HG03066 (cell line): ENCODE results near the gene MLLT11.

ENCODE experiments used
- ATAC-seq: cut with Tn5 transposase; IDR thresholded peaks from one replicate; pipeline ENCODE4 v1.9.1; 2021; ENCODE audit warnings: low read depth; ENCODE audit not compliant: unreplicated experiment

The MLLT11 gene, protein sequence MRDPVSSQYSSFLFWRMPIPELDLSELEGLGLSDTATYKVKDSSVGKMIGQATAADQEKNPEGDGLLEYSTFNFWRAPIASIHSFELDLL

DNA sequence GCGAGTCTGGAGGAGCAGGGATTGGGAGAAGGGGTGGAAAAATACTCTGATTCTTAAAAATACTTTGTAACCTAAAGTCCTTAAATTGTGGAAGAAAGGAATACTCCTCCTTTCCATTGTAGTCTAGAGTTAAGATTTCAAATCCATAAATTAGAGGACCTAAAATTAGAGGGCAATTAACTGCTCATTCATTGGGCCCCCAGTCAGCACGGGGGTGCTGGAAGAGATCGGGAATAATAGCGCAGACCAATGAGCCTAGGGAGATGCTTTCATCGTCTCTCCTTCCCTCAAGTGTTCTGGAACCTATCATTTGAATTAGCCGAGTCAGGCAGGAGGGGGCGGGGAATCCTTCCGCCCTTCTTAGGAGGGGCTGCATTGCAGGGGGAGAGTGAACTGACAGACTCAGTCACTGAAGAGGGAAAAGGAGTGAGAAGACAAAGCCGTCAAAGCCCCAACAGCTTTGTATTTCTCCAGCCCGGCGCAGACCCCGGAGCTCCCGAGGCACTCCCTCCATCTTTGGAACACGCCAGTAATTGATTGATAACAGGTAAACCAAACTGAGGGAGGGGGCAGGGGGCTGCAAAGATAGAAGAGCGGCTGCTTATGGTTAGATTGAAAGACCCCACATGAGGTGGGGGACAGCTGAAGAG, at the start of gene MLLT11:
Gene MLLT11, plus strand, starts transcription at position 391 of the 650 bp plus-strand sequence. CDS start 6,828 bp downstream, outside the sequence.
- no peak for ATAC-seq

- no peak for ATAC-seq
Measured at GRCh38 chr1:151011154-151011850, 48.9 kb upstream of the MLLT11 start.

GRCh38 chr1:151012684-151013471, 47.3 kb upstream of the MLLT11 start:
- no peak for ATAC-seq

- no peak for ATAC-seq
Measured at GRCh38 chr1:151013518-151013917, 46.7 kb upstream of the MLLT11 start.

GRCh38 chr1:151024540-151025146, 35.6 kb upstream of the MLLT11 start:
- no peak for ATAC-seq

- ATAC-seq, result no peak
Measured at GRCh38 chr1:151026460-151026859, 33.7 kb upstream of the MLLT11 start.

DNA sequence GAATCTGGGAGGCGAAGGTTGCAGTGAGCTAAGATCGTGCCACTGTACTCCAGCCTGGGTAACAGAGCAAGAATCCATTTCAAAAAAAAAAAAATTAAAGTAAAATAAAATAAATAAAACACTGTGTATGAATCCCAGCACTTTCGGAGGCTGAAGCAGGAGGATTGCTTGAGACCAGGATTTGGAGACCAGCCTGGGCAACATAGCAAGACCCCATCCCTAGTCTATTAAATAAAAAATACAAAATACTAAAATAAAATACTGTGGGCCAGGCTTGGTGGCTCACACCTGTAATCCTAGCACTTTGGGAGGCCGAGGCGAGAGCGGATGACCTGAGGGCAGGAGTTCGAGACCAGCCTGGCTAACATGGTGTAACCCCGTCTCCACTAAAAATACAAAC, 28.0 kb upstream of the MLLT11 start:
- no peak for ATAC-seq

- no peak for ATAC-seq
Measured at GRCh38 chr1:151035167-151035566, 25.0 kb upstream of the MLLT11 start.

DNA sequence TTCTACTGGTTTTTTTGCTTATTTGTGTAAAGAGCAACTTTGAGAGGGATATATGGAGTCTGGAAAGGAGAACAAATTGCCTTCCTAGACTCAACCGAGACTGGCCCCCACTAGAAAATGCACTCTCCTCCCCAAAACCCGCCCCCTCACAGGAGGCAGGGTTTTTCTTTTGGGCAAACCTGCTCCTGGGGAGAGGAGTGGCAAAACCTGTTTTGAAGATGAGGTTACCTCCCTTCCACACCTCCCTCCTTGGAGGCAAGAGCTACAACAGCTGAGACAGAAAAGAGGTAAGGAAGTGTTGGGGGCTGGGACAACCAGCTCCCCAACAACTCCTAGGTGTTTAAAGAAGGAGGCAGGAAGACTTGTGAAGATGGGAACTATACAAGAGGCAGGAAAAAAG, 23.8 kb upstream of the MLLT11 start, which contains the start of gene BNIPL:
Gene BNIPL, plus strand, starts transcription at position 231 of the 400 bp plus-strand sequence. Its CDS starts 140 bp downstream, at position 371.
- no peak for ATAC-seq

DNA sequence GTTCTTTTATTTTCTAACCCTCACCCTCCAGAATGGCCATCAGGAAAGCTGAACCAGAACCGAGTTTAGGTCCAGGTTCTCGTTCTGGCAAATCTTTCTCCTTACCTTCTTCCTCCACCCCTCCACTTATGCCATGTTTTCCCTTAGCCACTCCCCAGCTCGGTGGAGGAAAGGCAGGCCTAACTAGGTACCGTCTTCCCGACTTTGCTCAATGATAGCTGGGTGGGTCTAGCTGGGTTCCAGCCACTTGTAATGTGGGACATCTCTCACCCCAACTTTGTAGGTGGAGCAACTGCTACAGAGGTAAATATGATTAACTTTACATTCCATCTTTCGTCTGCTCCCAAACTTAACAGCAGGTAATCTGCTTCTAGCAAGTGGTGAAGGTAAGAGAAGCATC, 23.2 kb upstream of the MLLT11 start:
- no peak for ATAC-seq

- no peak for ATAC-seq
Measured at GRCh38 chr1:151039521-151039920, 20.7 kb upstream of the MLLT11 start.

DNA sequence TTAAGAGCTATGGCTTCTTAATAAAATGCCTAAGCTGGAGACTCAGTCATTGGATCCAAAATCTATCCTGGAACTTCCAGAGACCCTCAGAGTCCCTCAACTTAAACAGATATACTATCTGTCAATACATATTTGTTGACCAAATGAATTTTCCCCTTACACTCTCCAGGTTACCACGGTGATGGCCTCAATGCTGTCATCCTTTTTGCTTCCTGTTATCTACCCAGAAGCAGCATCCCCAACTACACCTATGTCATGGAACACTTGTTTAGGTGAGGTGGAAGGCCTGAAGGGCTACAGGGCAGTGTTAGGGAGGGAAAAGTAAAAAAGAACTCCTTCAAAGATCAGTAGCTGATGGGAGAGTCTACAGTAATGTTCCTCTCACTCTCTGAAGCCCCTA, 17.0 kb upstream of the MLLT11 start:
- ATAC-seq, result no peak

GRCh38 chr1:151047591-151047924, 12.6 kb upstream of the MLLT11 start, which contains the start of gene C1orf56:
C1orf56 (plus strand) TSS chr1:151047751; CDS start chr1:151047848, 97 bp downstream.
- peak; percentile 56 for ATAC-seq

GRCh38 chr1:151047925-151048644, 12.1 kb upstream of the MLLT11 start:
- ATAC-seq, result peak; percentile 54

GRCh38 chr1:151048645-151049032, 11.6 kb upstream of the MLLT11 start:
- no peak for ATAC-seq

DNA sequence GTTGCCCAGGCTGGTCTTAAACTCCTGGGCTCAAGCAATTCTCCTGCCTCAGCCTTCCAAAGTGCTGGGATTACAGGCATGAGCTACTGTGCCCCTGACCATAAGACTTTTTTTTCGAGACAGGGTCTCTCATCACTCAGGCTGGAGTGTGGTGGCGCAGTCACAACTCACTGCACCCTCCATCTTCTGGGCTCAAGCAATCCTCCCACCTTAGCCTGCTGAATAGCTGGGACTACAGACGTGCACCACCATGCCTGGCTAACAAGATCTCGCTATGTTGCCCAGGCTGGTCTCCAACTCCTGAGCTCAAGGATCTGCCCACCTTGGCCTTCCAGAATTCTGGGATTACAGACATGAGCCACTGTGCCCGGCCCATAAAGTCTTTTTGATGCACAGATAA, 10.7 kb upstream of the MLLT11 start:
- ATAC-seq, result no peak

DNA sequence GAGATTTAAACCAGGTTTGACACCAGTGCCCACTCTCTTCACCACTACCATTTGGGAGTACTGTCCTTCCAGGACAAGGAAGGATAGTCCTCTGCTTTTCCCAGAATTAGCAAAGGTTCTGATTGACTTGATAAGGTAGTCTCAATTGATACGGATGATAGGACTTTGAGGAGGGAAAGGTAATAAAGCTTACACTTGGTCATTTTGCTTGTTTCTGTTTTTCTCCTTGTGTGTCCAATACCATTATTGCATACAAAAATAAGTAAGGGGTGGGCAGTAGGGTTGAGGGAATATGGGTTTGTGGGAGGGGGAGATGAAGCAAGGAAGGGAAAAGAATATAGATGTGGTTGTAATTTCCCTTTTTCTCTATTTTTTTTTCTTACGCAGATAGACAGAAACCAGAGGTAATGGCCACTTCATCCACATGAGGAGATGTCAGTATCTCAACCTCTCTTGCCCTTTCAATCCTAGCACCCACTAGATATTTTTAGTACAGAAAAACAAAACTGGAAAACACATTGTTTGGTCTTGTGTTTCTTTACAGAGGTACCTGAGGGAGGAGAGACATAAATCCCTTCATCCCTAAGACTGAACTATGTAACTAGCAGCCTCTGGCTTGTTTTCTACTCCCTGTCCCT, 10.0 kb upstream of the MLLT11 start:
- no peak for ATAC-seq

DNA sequence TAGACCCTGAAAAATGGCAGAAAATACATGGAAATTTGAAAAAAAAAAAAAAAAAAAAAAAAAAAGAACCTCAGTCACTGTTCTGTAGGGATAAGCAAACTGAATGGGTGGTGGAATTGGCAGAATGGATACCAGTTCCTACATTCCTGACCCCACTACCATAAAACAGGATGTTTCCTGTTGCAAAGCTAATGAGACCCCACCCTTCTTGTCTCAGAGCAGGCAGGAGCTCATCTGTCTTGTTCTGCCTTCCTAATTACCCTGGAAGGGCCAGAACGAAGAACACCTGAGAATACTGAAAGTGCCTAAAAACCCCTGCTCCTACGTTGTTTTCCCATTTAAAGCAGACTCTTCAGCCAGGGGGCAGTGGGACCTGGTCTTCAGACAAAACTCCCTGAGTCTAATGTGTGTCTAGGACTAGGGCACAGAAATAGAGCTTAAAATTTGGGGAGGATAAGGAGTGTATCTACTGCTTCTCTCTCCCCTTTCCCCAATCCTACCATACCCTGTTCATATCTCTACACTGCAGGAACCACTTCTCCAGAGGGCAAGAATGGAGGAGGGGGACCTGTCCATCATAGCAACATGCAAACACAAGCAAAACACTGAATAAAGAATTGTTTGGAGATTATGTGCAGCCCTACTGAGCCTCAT, 8.7 kb upstream of the MLLT11 start:
- ATAC-seq, result no peak

- no peak for ATAC-seq
Measured at GRCh38 chr1:151054971-151055547, 5.1 kb upstream of the MLLT11 start.
